HG02884 (cell line): Measurements from ENCODE around the gene REC114.
"Not testable (repeated sequence)": the region's sequence is repeated elsewhere in the genome, so short reads cannot be mapped to it uniquely, and the experiment has no call there.

Source experiments
- ATAC-seq: cut with Tn5 transposase; IDR thresholded peaks from one replicate; pipeline ENCODE4 v1.9.1; 2021; ENCODE audit warnings: mild to moderate bottlenecking, moderate library complexity; ENCODE audit not compliant: unreplicated experiment

The REC114 gene

GRCh38 chr15:73573037-73573436, 130.1 kb downstream of the REC114 start:
- no peak for ATAC-seq

GRCh38 chr15:73573572-73573971, 130.6 kb downstream of the REC114 start:
- ATAC-seq, result no peak

- ATAC-seq, result no peak
Measured at GRCh38 chr15:73575636-73576247, 132.8 kb downstream of the REC114 start.

- ATAC-seq, result not testable (repeated sequence)
Measured at GRCh38 chr15:73577593-73577992, 134.6 kb downstream of the REC114 start.

- no peak for ATAC-seq
Measured at GRCh38 chr15:73578026-73578425, 135.1 kb downstream of the REC114 start.

- no peak for ATAC-seq
Measured at GRCh38 chr15:73582851-73583379, 140.0 kb downstream of the REC114 start.

- no peak for ATAC-seq
Measured at GRCh38 chr15:73583544-73583943, 140.6 kb downstream of the REC114 start.

GRCh38 chr15:73584699-73585420, 141.9 kb downstream of the REC114 start:
- no peak for ATAC-seq

GRCh38 chr15:73585871-73586654, 143.1 kb downstream of the REC114 start:
- ATAC-seq, result no peak

GRCh38 chr15:73589766-73590165, 146.8 kb downstream of the REC114 start:
- ATAC-seq, result no peak

- ATAC-seq, result no peak
Measured at GRCh38 chr15:73590263-73590662, 147.3 kb downstream of the REC114 start.

- no peak for ATAC-seq
Measured at GRCh38 chr15:73593304-73594074, 150.5 kb downstream of the REC114 start.

- no peak for ATAC-seq
Measured at GRCh38 chr15:73594109-73594508, 151.1 kb downstream of the REC114 start.

- ATAC-seq, result no peak
Measured at GRCh38 chr15:73596174-73596573, 153.2 kb downstream of the REC114 start.

GRCh38 chr15:73597036-73597638, 154.2 kb downstream of the REC114 start:
- ATAC-seq, result no peak

- ATAC-seq, result no peak
Measured at GRCh38 chr15:73598530-73599160, 155.7 kb downstream of the REC114 start.

- no peak for ATAC-seq
Measured at GRCh38 chr15:73599934-73600333, 157.0 kb downstream of the REC114 start.

- no peak for ATAC-seq
Measured at GRCh38 chr15:73600413-73601335, 157.7 kb downstream of the REC114 start.
